SKM-1 treated with dmso at 0.1 percent for 144 hours (cell line): ENCODE results near the gene MKLN1.

Source experiments
- DNase-seq: peaks from one replicate; lab custom pipeline; 2025; ENCODE audit not compliant: unreplicated experiment; lab: John Stamatoyannopoulos, UW

MKLN1 gene

GRCh38 chr7:131540491-131541162 lies 213.0 kb downstream of the MKLN1 start:
- no peak for DNase-seq

- no peak for DNase-seq
Measured at GRCh38 chr7:131543298-131543697, 215.6 kb downstream of the MKLN1 start.

GRCh38 chr7:131544021-131544420 lies 216.3 kb downstream of the MKLN1 start:
- no peak for DNase-seq

- DNase-seq: no peak
Measured at GRCh38 chr7:131544449-131545301, 217.0 kb downstream of the MKLN1 start.

- no peak for DNase-seq
Measured at GRCh38 chr7:131546126-131546525, 218.4 kb downstream of the MKLN1 start.
